T-helper 1 cell (primary cell): ENCODE results near the gene RARG.

Experiments used
- DNase-seq, 5 donors: peaks; one replicate each; pipeline ENCODE4 v3.0.0-alpha.2; 2012 to 2020

The RARG gene

GRCh38 chr12:53244337-53244736 lies 12.3 kb upstream of the RARG start:
- DNase-seq, result no peak

GRCh38 chr12:53241623-53242412 lies 9.8 kb upstream of the RARG start:
- DNase-seq, result no peak

- DNase-seq, result no peak
Measured at GRCh38 chr12:53239643-53240258, 7.7 kb upstream of the RARG start.

GRCh38 chr12:53236443-53237111 lies 4.6 kb upstream of the RARG start:
- DNase-seq, result peak in 4 of 5 donors; percentile 41 to 66 (median 55)

GRCh38 chr12:53235742-53236442 lies 3.9 kb upstream of the RARG start:
- no peak for DNase-seq

- DNase-seq, result no peak
Measured at GRCh38 chr12:53235164-53235563, 3.2 kb upstream of the RARG start.

- no peak for DNase-seq
Measured at GRCh38 chr12:53234271-53234914, 2.4 kb upstream of the RARG start.

GRCh38 chr12:53233671-53234121 lies 1.7 kb upstream of the RARG start:
- DNase-seq, result no peak

GRCh38 chr12:53232646-53233461 lies 845 bp upstream of the RARG start:
- DNase-seq, result peak in 3 of 5 donors; percentile 31 to 47 (median 37)

- DNase-seq, result no peak
Measured at GRCh38 chr12:53231671-53231920, 413 bp downstream of the RARG start.

- DNase-seq, result no peak
Measured at GRCh38 chr12:53230108-53230845, 1.7 kb downstream of the RARG start.

- no peak for DNase-seq
Measured at GRCh38 chr12:53229454-53229853, 2.6 kb downstream of the RARG start.

GRCh38 chr12:53227836-53228235 lies 4.2 kb downstream of the RARG start:
- no peak for DNase-seq

- DNase-seq, result no peak
Measured at GRCh38 chr12:53227341-53227740, 4.7 kb downstream of the RARG start.

GRCh38 chr12:53226815-53227214 lies 5.2 kb downstream of the RARG start:
- no peak for DNase-seq

GRCh38 chr12:53225635-53226424 lies 6.2 kb downstream of the RARG start:
- DNase-seq, result no peak

- DNase-seq, result no peak
Measured at GRCh38 chr12:53224897-53225634, 6.9 kb downstream of the RARG start.

- DNase-seq, result no peak
Measured at GRCh38 chr12:53224061-53224896, 7.7 kb downstream of the RARG start.
